Upper lobe of left lung (tissue), 6 donors: ENCODE results near the gene LTBP4. TPM values are rescaled to one million over a fixed set of nuclear protein-coding genes. Genes with fewer than 3 reads are reported as not detected.

Experiments
- ATAC-seq, 2 donors: fragments of 200-7000 bp; cut with Tn5 transposase; one replicate each; pipeline ENCODE4 v1.9.1; 2022; ENCODE audit warnings: mild to moderate bottlenecking in 2 of 2, moderate library complexity in 2 of 2; ENCODE audit not compliant: low FRiP score in 2 of 2
- DNase-seq, 2 donors: peaks; one replicate each; pipeline ENCODE4 v3.0.0-alpha.2; 2019 to 2020
- H3K27ac ChIP-seq, 4 donors: fragments of 200-600 bp; sonication (generic); one replicate each; pipeline ENCODE4 v1.5.1; 2016 to 2019
- H3K27me3 ChIP-seq, 4 donors: fragments of 200-600 bp; sonication (generic); one replicate each; pipeline ENCODE4 v1.5.1; 2017 to 2019
- H3K36me3 ChIP-seq, 4 donors: fragments of 200-600 bp; sonication (generic); one replicate each; pipeline ENCODE4 v1.5.1; 2016 to 2019
- H3K4me1 ChIP-seq, 4 donors: fragments of 200-600 bp; sonication (generic); one replicate each; pipeline ENCODE4 v1.5.1; 2018 to 2019
- H3K4me3 ChIP-seq, 4 donors: fragments of 200-600 bp; sonication (generic); one replicate each; pipeline ENCODE4 v1.5.1; 2017 to 2019; ENCODE audit warnings: mild to moderate bottlenecking in 2 of 4, moderate library complexity in 1 of 4
- H3K9me3 ChIP-seq, 4 donors: fragments of 200-600 bp; sonication (generic); one replicate each; pipeline ENCODE4 v1.5.1; 2018 to 2019
- CTCF ChIP-seq, 6 experiments: fragments of 450-650 bp in 4 of 6; fragments of 200-600 bp in 2 of 6; sonication (generic) in 2 of 6; IDR thresholded peaks; one replicate each; pipeline ENCODE4 v1.5.1; 2016 to 2019; ENCODE audit warnings: antibody characterized with exemption in 6 of 6
- EP300 ChIP-seq, 4 donors: sonication (generic); formaldehyde crosslinking; IDR thresholded peaks; one replicate each; pipeline ENCODE4 v1.5.1; 2017; ENCODE audit warnings: antibody characterized with exemption in 4 of 4, control low read depth in 2 of 4
- POLR2A ChIP-seq, 4 donors: fragments of 450-650 bp; IDR thresholded peaks; one replicate each; pipeline ENCODE4 v1.5.1; 2016 to 2017; ENCODE audit warnings: antibody characterized with exemption in 4 of 4, mild to moderate bottlenecking in 2 of 4
- POLR2AphosphoS5 ChIP-seq, 2 donors: sonication (generic); formaldehyde crosslinking; IDR thresholded peaks; one replicate each; pipeline ENCODE4 v1.5.1; 2017; ENCODE audit warnings: antibody characterized with exemption in 2 of 2
- WGBS, 2 donors: methylation state at CpG; one replicate each; pipeline ENCODE4 v1.1.5; 2017 to 2018; 5-methylcytosine and 5-hydroxymethylcytosine counted together
- total RNA-seq, 6 donors: library from RNA; depleted of rRNA in 4 of 6; stranded (reverse); fragments of >200 nt in 4 of 6; gene quantifications; one replicate each; pipeline versions ENCODE4 v1.1.0 to v1.2.1, GENCODE V29; 2016 to 2021
- donor health status: DM: no; HTN: no; CAD: no; lungs with moderate emphysema.
- donor health status: DM: no; HTN: yes; CAD: no; lungs with severe emphysema.

Gene LTBP4
- total RNA-seq, 6 donors from 2014 or later: 125 to 541 (median 401) TPM

- Histone ChIP-seq H3K27ac (peak overlapping the region in 2 of 4 donors; percentile 74 to 80), H3K27me3 (peaks cover 0 to 51% (median 21%) of the 10 kb centered on the region in 4 donors), H3K9me3 (no peaks in the 10 kb centered on the region), H3K36me3 (no peaks in the 10 kb centered on the region), H3K4me3 (no peak overlapping the region), H3K4me1 (peaks cover 66 to 74% (median 72%) of the 10 kb centered on the region in 4 donors)
- ATAC-seq (no peak), DNase-seq (no peak)
- TF ChIP-seq EP300 (IDR thresholded peaks at IDR 0.05) (no peak), POLR2A (IDR thresholded peaks at IDR 0.05) (no peak), CTCF (IDR thresholded peaks at IDR 0.05) (no peak), POLR2AphosphoS5 (IDR thresholded peaks at IDR 0.05) (no peak)
- WGBS, 2 donors: 8 to 13% methylated on average over 13 to 15 of the region's 15 CpGs
Measured at GRCh38 chr19:40598918-40599307, 2.3 kb upstream of the LTBP4 start.

GRCh38 chr19:40599331-40599901, 1.8 kb upstream of the LTBP4 start:
- Histone ChIP-seq H3K36me3 (no peaks in the 10 kb centered on the region), H3K9me3 (no peaks in the 10 kb centered on the region), H3K27ac (peak overlapping the region; percentile 35 to 80 (median 70)), H3K4me1 (peaks cover 71 to 79% (median 77%) of the 10 kb centered on the region in 4 donors), H3K27me3 (peaks cover 0 to 51% (median 21%) of the 10 kb centered on the region in 4 donors), H3K4me3 (peak overlapping the region in 3 of 4 donors; percentile 0 to 58 (median 56))
- DNase-seq (peak in 1 of 2 donors; percentile 34), ATAC-seq (no peak)
- 5 to 6% methylated on average over 6 to 9 of the region's 9 CpGs for WGBS, 2 donors
- TF ChIP-seq POLR2AphosphoS5 (IDR thresholded peaks at IDR 0.05) (no peak), CTCF (IDR thresholded peaks at IDR 0.05) (no peak), EP300 (IDR thresholded peaks at IDR 0.05) (no peak), POLR2A (IDR thresholded peaks at IDR 0.05) (no peak)

- ATAC-seq (no peak), DNase-seq (peak in 1 of 2 donors; percentile 87)
- Histone ChIP-seq H3K9me3 (no peaks in the 10 kb centered on the region), H3K4me1 (peaks cover 77 to 85% (median 81%) of the 10 kb centered on the region in 4 donors), H3K36me3 (no peaks in the 10 kb centered on the region), H3K4me3 (peak overlapping the region in 3 of 4 donors; percentile 0 to 58 (median 56)), H3K27me3 (peaks cover 0 to 51% (median 21%) of the 10 kb centered on the region in 4 donors), H3K27ac (peak overlapping the region; percentile 35 to 80 (median 70))
- TF ChIP-seq POLR2A (IDR thresholded peaks at IDR 0.05) (no peak), EP300 (IDR thresholded peaks at IDR 0.05) (no peak), POLR2AphosphoS5 (IDR thresholded peaks at IDR 0.05) (no peak), CTCF (IDR thresholded peaks at IDR 0.05) (no peak)
- 2 to 3% methylated on average over 7 to 34 of the region's 43 CpGs for WGBS, 2 donors
Measured at GRCh38 chr19:40599902-40600569, 1.1 kb upstream of the LTBP4 start.

GRCh38 chr19:40600570-40601133, 517 bp upstream of the LTBP4 start:
- no peak for ATAC-seq
- peaks cover 83 to 91% (median 87%) of the 10 kb centered on the region in 4 donors for H3K4me1 ChIP-seq

More at GRCh38 chr19:40600570-40601133, 517 bp upstream of the LTBP4 start:
- peak overlapping the region in 3 of 4 donors; percentile 44 to 58 (median 56) for H3K4me3 ChIP-seq
- peak overlapping the region in 3 of 4 donors; percentile 67 to 80 (median 74) for H3K27ac ChIP-seq
- H3K9me3 ChIP-seq: no peaks in the 10 kb centered on the region
- 5 to 9% methylated on average over 12 to 13 of the region's 13 CpGs for WGBS, 2 donors
- no peaks in the 10 kb centered on the region for H3K36me3 ChIP-seq
- DNase-seq: no peak
- no peak for TF ChIP-seq POLR2A (IDR thresholded peaks at IDR 0.05)
- TF ChIP-seq POLR2AphosphoS5 (IDR thresholded peaks at IDR 0.05): no peak
- no peak for TF ChIP-seq EP300 (IDR thresholded peaks at IDR 0.05)
- TF ChIP-seq CTCF (IDR thresholded peaks at IDR 0.05): no peak
- peaks cover 0 to 51% (median 19%) of the 10 kb centered on the region in 4 donors for H3K27me3 ChIP-seq
